Measurements from ENCODE around the gene RFWD3.

The RFWD3 gene

DNA sequence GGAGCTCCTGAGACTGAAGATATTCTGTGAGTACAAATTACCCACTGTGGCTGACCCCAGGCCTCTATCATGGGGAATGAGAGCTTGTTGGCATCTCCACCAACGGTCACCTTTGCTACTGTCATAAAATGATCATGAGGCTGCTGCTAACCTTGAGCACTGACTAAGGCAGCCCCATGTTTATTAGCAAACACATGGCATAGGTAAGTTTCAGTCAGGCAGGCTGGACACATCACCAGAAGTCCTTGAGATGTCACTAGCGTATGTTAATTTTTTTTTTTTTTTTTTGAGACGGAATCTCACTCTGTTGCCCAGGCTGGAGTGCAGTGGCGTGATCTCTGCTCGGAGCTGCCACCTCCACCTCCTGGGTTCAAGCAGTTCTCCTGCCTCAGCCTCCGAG, 58.3 kb downstream of the RFWD3 start:
- no peak overlapping the region for H4K12ac ChIP-seq (ENCODE audit: low read depth, low read length)
- no peak overlapping the region for H4K8ac ChIP-seq (ENCODE audit: low read depth, low read length)
- H3K79me2 ChIP-seq (ENCODE audit: control insufficient read depth, insufficient read depth, low read length, poor library complexity): peaks cover 7% of the 10 kb centered on the region
- no peak overlapping the region for H3K27ac ChIP-seq (ENCODE audit: low read depth, low read length)
- WGBS (ENCODE audit: extremely low coverage, insufficient coverage, insufficient read length): no CpG with 5 or more reads among the region's 6 CpGs
- H2BK5ac ChIP-seq (ENCODE audit: low read depth, low read length, poor library complexity): no peak overlapping the region
- no peak overlapping the region for H3K4me3 ChIP-seq (ENCODE audit: low read depth, low read length)
- no peaks in the 10 kb centered on the region for H3K27me3 ChIP-seq (ENCODE audit: insufficient read depth, low read length)
- H3K23ac ChIP-seq (ENCODE audit: low read length): no peak overlapping the region
- H3K79me1 ChIP-seq (ENCODE audit: low read length): peaks cover 8% of the 10 kb centered on the region
- H3K4ac ChIP-seq (ENCODE audit: low read depth, low read length): no peak overlapping the region
- no peak overlapping the region for H3K9ac ChIP-seq (ENCODE audit: low read length)
- no peak overlapping the region for H4K91ac ChIP-seq (ENCODE audit: low read depth, low read length)
- no peak overlapping the region for H2BK12ac ChIP-seq (ENCODE audit: low read length)
- H3K9me3 ChIP-seq (ENCODE audit: insufficient read depth, low read depth, low read length): no peaks in the 10 kb centered on the region
- H3K36me3 ChIP-seq (ENCODE audit: control insufficient read depth in 1 of 2, insufficient read depth in 2 of 2, low read length in 2 of 2): no peaks in the 10 kb centered on the region
- no peak overlapping the region for H2AK5ac ChIP-seq (ENCODE audit: low read length)
- DNase-seq: no peak
- H3K4me1 ChIP-seq (ENCODE audit: control insufficient read depth in 1 of 2, insufficient read depth in 2 of 2, low read length in 2 of 2): peaks cover 6 to 7% of the 10 kb centered on the region in 2 experiments
- H3K4me2 ChIP-seq (ENCODE audit: low read length): no peak overlapping the region
- H2BK120ac ChIP-seq (ENCODE audit: insufficient read depth, low read length, poor library complexity): no peak overlapping the region
- no peak overlapping the region for H3K18ac ChIP-seq (ENCODE audit: low read length)
- H2AFZ ChIP-seq (ENCODE audit: insufficient read depth, low read length, poor library complexity): no peak overlapping the region
- no peak overlapping the region for H3K14ac ChIP-seq (ENCODE audit: low read length)

DNA sequence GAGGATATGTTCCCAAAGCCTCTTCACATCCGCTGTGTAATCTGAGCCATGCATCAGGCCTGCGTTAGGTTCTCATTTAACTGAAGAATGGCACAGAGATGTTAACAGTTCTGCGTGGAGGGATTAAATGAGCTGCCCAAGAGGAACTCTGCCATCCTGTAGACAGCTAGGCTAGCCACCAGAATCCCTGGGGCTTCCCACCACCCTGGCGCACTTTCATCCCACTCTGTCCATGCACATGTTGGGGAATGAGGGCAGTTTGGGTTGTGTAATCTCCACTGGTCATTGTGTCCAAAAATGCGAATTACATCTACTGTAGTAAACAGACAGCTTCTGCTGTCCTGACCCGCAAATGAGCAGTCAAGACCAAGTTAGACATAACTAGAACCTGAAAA, 58.7 kb downstream of the RFWD3 start:
- no CpG with 5 or more reads among the region's 6 CpGs for WGBS (ENCODE audit: extremely low coverage, insufficient coverage, insufficient read length)
- no peak overlapping the region for H2AK5ac ChIP-seq (ENCODE audit: low read length)

GRCh38 chr16:74607310-74607961, 59.2 kb downstream of the RFWD3 start:
- Histone ChIP-seq H4K8ac (ENCODE audit: low read depth, low read length) (no peak overlapping the region), H3K4me3 (ENCODE audit: low read depth, low read length) (peak overlapping the region; percentile 87), H3K79me1 (ENCODE audit: low read length) (peaks cover 8% of the 10 kb centered on the region), H2AK5ac (ENCODE audit: low read length) (no peak overlapping the region), H3K9ac (ENCODE audit: low read length) (no peak overlapping the region), H2BK12ac (ENCODE audit: low read length) (no peak overlapping the region), H3K36me3 (ENCODE audit: control insufficient read depth in 1 of 2, insufficient read depth in 2 of 2, low read length in 2 of 2) (no peaks in the 10 kb centered on the region), H3K27me3 (ENCODE audit: insufficient read depth, low read length) (no peaks in the 10 kb centered on the region), H3K4me2 (ENCODE audit: low read length) (peak overlapping the region; percentile 78), H3K14ac (ENCODE audit: low read length) (no peak overlapping the region), H3K9me3 (ENCODE audit: insufficient read depth, low read depth, low read length) (no peaks in the 10 kb centered on the region), H4K91ac (ENCODE audit: low read depth, low read length) (no peak overlapping the region), H2AFZ (ENCODE audit: insufficient read depth, low read length, poor library complexity) (no peak overlapping the region), H3K27ac (ENCODE audit: low read depth, low read length) (no peak overlapping the region), H3K18ac (ENCODE audit: low read length) (no peak overlapping the region), H3K4ac (ENCODE audit: low read depth, low read length) (no peak overlapping the region), H2BK120ac (ENCODE audit: insufficient read depth, low read length, poor library complexity) (no peak overlapping the region), H3K23ac (ENCODE audit: low read length) (no peak overlapping the region), H3K79me2 (ENCODE audit: control insufficient read depth, insufficient read depth, low read length, poor library complexity) (peaks cover 7% of the 10 kb centered on the region), H3K4me1 (ENCODE audit: control insufficient read depth in 1 of 2, insufficient read depth in 2 of 2, low read length in 2 of 2) (peaks cover 6 to 7% of the 10 kb centered on the region in 2 experiments), H4K12ac (ENCODE audit: low read depth, low read length) (no peak overlapping the region), H2BK5ac (ENCODE audit: low read depth, low read length, poor library complexity) (no peak overlapping the region)
- DNase-seq: no peak
- no CpG with 5 or more reads among the region's 14 CpGs for WGBS (ENCODE audit: extremely low coverage, insufficient coverage, insufficient read length)

More for the DNA sequence above, 58.7 kb downstream of the RFWD3 start:
- no peak overlapping the region for H3K18ac ChIP-seq (ENCODE audit: low read length)
- H4K8ac ChIP-seq (ENCODE audit: low read depth, low read length): no peak overlapping the region
- H3K23ac ChIP-seq (ENCODE audit: low read length): no peak overlapping the region
- no peak overlapping the region for H3K9ac ChIP-seq (ENCODE audit: low read length)
- peak in 1 of 2 donors; percentile 32 for DNase-seq
- no peaks in the 10 kb centered on the region for H3K9me3 ChIP-seq (ENCODE audit: insufficient read depth, low read depth, low read length)
- no peak overlapping the region for H2BK12ac ChIP-seq (ENCODE audit: low read length)
- H3K14ac ChIP-seq (ENCODE audit: low read length): no peak overlapping the region
- H3K4me3 ChIP-seq (ENCODE audit: low read depth, low read length): no peak overlapping the region
- H3K4ac ChIP-seq (ENCODE audit: low read depth, low read length): no peak overlapping the region
- H4K91ac ChIP-seq (ENCODE audit: low read depth, low read length): no peak overlapping the region
- no peaks in the 10 kb centered on the region for H3K27me3 ChIP-seq (ENCODE audit: insufficient read depth, low read length)
- H2AFZ ChIP-seq (ENCODE audit: insufficient read depth, low read length, poor library complexity): no peak overlapping the region
- no peaks in the 10 kb centered on the region for H3K36me3 ChIP-seq (ENCODE audit: control insufficient read depth in 1 of 2, insufficient read depth in 2 of 2, low read length in 2 of 2)
- no peak overlapping the region for H2BK120ac ChIP-seq (ENCODE audit: insufficient read depth, low read length, poor library complexity)
- no peak overlapping the region for H4K12ac ChIP-seq (ENCODE audit: low read depth, low read length)
- H3K27ac ChIP-seq (ENCODE audit: low read depth, low read length): no peak overlapping the region
- no peak overlapping the region for H2BK5ac ChIP-seq (ENCODE audit: low read depth, low read length, poor library complexity)
- H3K79me1 ChIP-seq (ENCODE audit: low read length): peaks cover 8% of the 10 kb centered on the region
- H3K4me1 ChIP-seq (ENCODE audit: control insufficient read depth in 1 of 2, insufficient read depth in 2 of 2, low read length in 2 of 2): peaks cover 6 to 7% of the 10 kb centered on the region in 2 experiments
- H3K4me2 ChIP-seq (ENCODE audit: low read length): peak overlapping the region; percentile 78
- H3K79me2 ChIP-seq (ENCODE audit: control insufficient read depth, insufficient read depth, low read length, poor library complexity): peaks cover 7% of the 10 kb centered on the region

- H2AFZ ChIP-seq (ENCODE audit: insufficient read depth, low read length, poor library complexity): peak within 1 kb of the TSS; percentile 32
These were observed 60.0 kb downstream of the RFWD3 start, which contains the start of gene GLG1 for GRCh38 chr16:74606521-74607309. TSS of gene GLG1 (minus strand) at chr16:74607114. CDS start at chr16:74607094, 20 bp downstream.

More at GRCh38 chr16:74606521-74607309, 60.0 kb downstream of the RFWD3 start, which contains the start of gene GLG1:
- peaks cover 6 to 7% of the 10 kb centered on the region in 2 experiments for H3K4me1 ChIP-seq (ENCODE audit: control insufficient read depth in 1 of 2, insufficient read depth in 2 of 2, low read length in 2 of 2)
- peak within 1 kb of the TSS; percentile 14 for H2BK120ac ChIP-seq (ENCODE audit: insufficient read depth, low read length, poor library complexity)
- peak within 1 kb of the TSS; percentile 2 for H3K4ac ChIP-seq (ENCODE audit: low read depth, low read length)
- peak; percentile 89 to 95 for DNase-seq
- no peaks in the 10 kb centered on the region for H3K27me3 ChIP-seq (ENCODE audit: insufficient read depth, low read length)
- H3K23ac ChIP-seq (ENCODE audit: low read length): no peak within 1 kb of the TSS
- peak within 1 kb of the TSS; percentile 91 for H4K91ac ChIP-seq (ENCODE audit: low read depth, low read length)
- peak within 1 kb of the TSS; percentile 87 for H3K4me3 ChIP-seq (ENCODE audit: low read depth, low read length)
- peak within 1 kb of the TSS; percentile 47 for H3K14ac ChIP-seq (ENCODE audit: low read length)
- peak within 1 kb of the TSS; percentile 46 for H3K18ac ChIP-seq (ENCODE audit: low read length)
- H3K4me2 ChIP-seq (ENCODE audit: low read length): peak within 1 kb of the TSS; percentile 78
- peak within 1 kb of the TSS; percentile 2 for H2AK5ac ChIP-seq (ENCODE audit: low read length)
- H2BK5ac ChIP-seq (ENCODE audit: low read depth, low read length, poor library complexity): peak within 1 kb of the TSS; percentile 78
- H4K12ac ChIP-seq (ENCODE audit: low read depth, low read length): peak within 1 kb of the TSS; percentile 23
- no peaks in the 10 kb centered on the region for H3K9me3 ChIP-seq (ENCODE audit: insufficient read depth, low read depth, low read length)
- H2BK12ac ChIP-seq (ENCODE audit: low read length): no peak within 1 kb of the TSS
- peak within 1 kb of the TSS; percentile 91 for H3K9ac ChIP-seq (ENCODE audit: low read length)
- peak within 1 kb of the TSS; percentile 82 for H4K8ac ChIP-seq (ENCODE audit: low read depth, low read length)
- WGBS (ENCODE audit: extremely low coverage, insufficient coverage, insufficient read length): no CpG with 5 or more reads among the region's 77 CpGs
- H3K27ac ChIP-seq (ENCODE audit: low read depth, low read length): peak within 1 kb of the TSS; percentile 62
- H3K79me1 ChIP-seq (ENCODE audit: low read length): peaks cover 8% of the 10 kb centered on the region
- H3K36me3 ChIP-seq (ENCODE audit: control insufficient read depth in 1 of 2, insufficient read depth in 2 of 2, low read length in 2 of 2): no peaks in the 10 kb centered on the region
- H3K79me2 ChIP-seq (ENCODE audit: control insufficient read depth, insufficient read depth, low read length, poor library complexity): peaks cover 7% of the 10 kb centered on the region

All from trophoblast cell (in vitro differentiated cells and primary cell).